HG03520 (cell line): Measurements from ENCODE around the gene NPAS3.

Experiments
- ATAC-seq: cut with Tn5 transposase; IDR thresholded peaks from one replicate; pipeline ENCODE4 v1.9.1; 2021; ENCODE audit warnings: mild to moderate bottlenecking, moderate library complexity; ENCODE audit not compliant: unreplicated experiment

The NPAS3 gene

DNA sequence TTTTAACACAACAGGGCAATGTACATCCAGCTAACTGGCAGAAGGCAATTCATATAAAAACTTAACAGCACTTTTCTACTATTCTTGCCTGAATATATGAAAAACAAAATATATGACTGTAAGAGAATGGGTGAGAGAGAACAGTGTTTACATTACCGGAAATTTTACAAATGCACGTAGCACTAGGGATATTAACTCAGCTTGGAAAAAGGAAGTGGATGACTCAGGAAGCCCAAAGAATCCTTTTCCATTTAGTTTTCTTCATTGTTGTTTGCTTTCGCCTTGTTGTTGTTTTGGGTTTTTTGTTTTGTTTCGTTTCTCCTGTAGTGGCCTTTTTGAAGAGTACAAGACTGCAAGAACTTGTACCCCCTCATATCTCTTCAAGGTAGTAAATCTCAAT is 716.7 kb downstream of the NPAS3 start:
- ATAC-seq = no peak

DNA sequence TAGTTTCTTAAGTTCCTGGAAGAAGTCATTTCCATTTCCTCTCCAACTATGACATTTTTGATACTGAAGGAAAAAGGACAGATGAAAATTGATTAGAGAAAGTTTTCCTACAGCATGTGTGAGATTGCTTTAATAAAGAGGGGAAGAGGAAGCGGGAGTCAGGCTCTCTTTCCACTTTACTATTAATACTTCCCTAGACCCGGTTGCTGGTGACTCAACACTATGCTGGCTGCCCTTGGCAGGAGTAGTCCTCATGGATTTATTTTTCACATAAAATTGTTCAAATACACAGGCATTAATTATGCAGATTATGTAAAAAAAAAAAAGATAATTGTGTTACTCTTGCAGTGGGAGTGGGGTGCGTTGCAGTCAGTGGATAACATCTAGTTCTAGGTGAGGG is 718.8 kb downstream of the NPAS3 start:
- ATAC-seq = no peak

DNA sequence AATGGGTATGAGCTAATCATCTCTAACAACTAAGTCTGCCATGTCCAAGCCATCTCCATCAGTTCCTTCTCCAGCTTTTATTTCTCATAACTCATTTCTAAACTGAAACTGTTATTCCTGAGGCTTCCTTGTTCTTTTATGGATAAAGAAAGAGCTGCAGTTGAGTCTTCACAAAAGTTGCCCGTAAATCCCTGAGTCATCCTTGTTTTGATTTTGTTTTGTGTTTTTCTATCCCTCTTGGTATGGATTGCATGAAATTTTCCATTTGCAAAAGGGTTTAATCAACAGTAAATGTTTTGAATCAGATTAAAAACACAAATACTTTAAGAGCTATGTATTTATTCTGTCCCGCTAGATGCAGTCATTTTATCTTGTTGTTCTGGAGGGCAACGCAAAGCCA is 721.6 kb downstream of the NPAS3 start:
- ATAC-seq = no peak

DNA sequence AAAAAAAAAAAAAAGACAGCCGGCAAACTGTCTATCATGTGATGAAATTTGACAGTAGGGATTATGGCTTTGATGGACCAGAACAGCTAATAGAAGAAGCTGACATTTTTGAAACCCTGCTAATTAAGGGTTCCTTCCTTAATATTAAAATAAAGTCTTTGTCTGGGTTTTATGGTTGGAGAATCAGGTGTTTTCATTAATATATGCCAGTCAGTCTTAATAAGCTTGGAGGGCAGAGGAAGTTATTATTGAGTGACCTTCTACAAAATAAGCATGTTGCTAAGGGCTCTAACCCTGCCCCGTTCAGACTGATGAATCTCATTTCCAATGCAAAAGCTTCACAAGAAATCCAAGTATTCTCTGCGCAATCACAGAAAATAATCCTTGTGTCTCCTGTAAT is 722.4 kb downstream of the NPAS3 start:
- ATAC-seq = no peak

DNA sequence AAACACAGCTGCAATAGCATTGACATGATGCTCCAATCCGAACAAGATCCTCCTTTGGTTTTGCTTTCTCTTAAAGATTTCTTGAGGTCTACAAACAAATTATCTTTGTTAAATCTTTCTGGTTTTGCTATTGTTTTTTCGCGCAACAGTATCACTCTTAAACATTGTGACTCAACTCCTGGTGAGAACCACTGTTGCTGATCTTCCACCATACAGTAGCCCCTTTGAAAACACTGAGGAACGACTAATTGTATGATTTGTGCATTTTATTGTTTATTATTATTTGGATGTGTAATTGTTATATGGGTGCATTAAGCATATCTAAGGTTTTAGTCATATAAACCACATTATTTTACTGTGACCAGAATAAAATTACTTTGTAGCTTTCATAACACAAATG is 729.4 kb downstream of the NPAS3 start:
- ATAC-seq = no peak

DNA sequence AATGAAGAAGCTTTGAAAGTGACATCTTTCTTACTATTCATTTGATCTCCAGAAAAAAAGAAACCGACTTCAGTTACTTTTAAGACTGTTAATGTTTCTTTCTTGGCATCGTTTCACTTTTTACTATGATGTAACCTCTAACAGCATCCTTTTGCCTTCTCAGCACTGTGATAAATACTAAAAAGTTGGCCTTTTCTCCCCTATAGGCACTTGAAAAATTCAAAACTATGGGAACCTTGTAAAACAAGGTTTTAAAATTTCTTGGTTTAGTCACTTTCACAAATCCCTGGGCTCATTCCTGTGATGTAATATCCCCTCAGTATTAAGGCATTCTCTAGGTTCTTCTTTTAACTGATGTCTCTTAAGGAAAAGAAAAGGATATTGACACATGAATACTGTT is 730.4 kb downstream of the NPAS3 start:
- no peak for ATAC-seq

DNA sequence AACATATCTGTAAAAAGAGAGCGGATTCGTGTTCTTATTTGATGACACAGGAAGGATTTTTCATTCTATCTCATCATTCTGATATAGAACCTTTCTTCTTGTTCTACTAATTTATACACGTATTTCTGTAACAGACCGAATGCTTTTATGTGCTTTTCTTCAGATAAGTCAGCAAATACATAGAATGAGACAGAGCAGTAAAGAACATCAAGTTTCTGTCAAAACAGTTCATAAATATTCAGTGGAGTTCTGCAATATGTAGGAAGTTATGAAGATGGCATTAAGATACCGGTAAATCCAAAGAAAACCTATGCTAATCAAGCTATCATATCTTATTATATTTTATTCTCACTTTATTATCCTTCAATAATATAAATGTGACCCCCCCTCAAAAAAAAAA is 731.6 kb downstream of the NPAS3 start:
- ATAC-seq = no peak

DNA sequence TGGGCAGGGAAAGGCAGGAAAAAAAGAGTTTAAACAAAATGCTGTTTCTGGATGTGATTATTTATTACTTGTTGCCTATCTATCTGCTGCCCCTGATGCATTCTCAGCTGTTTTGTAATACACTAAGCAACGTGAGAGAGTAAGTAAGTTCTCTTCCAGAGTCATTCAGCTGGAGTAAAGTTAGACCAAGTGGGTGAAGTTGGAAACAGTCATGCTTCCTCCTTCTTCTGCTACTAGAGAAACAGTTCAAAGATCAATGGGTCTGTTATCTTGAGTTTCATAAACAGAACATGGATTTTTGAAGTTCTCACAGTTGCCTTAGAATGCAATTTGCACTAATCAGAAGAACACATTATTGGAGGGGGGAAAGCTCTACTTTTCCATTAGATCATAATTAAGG is 732.9 kb downstream of the NPAS3 start:
- ATAC-seq = no peak

DNA sequence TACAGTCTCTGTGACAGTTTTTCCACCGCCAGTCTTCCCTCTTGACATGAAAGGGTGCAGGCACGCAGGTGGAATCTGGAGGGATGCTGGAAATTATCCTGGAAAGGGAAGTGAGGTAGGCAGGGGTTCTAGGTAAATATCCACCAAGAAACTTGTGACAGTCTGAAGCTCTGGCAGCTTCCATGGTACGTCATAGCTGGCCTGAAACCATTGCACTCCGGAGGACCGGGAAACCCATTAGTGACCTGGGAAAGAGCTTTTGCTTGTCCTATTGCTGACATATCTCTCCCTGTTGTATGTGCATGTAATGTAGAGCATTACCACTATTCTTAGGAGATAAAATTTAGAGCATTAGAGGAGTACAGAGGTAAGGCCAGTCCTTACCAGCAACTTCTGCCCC is 736.2 kb downstream of the NPAS3 start:
- no peak for ATAC-seq

DNA sequence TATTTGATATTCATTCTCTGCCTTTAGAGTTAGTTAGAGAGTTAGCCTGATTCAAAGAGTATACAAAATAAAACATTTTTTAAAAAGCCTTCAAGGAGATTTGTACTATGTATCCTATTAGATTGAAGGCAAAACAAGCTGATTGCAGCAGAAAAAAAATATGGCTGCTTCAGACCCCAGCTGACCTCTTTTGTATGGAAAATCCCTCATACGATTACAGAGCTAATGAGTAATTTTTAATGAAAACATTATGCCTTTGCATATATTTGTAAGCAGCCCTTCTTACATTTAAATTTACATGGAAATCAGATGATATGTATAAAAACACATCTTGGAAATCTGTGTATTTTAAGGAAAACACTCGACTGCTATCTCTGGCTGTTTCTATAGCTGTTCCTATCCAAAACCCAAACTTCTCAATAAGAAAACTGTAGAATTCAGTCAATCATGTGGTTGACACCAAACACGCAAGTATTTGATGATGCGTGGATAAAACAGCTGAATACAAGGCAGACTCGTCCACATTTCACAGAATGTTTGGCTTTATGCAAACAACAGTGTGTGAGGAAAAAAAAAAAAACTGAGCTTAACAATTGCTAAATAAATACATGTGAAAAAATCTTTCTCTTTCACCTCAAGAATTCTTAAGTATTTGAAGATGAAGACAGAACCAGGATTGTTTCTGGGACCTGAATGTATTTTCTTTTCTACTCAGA is 736.9 kb downstream of the NPAS3 start:
- ATAC-seq = no peak

DNA sequence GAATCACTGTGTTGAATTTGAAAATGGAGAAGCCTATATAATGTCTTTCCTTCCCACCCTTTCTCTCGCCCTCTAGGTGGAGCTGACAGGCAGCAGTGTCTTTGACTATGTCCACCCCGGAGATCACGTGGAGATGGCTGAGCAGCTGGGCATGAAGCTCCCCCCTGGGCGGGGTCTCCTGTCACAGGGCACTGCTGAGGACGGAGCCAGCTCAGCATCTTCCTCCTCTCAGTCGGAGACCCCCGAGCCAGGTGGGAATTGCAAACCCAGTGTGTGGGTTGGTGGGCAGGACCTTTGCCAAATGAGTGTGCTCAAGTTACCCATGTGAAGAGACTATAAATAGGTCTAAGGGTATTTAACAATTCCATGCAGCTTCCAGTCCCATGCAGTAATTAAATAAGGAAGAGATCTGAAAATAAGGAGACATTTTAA is 737.5 kb downstream of the NPAS3 start:
- no peak for ATAC-seq

DNA sequence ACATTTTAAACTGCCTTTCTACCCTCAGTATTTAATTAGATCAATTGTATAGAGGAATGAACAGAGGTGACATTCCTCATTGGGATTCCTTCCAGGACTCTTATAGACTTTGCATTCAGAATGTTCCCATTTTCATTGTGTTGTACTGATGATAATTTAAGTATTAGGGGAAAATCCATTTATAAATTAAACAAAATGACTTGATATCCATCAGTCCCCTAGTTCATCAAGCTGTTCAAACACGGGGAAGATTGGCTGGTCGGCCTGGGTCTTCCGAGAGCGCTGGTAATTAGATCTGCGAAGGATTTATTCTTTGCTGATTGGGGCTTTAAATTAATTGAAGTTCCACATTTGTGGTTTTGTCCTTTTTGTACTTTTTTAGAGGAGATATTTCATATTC is 738.2 kb downstream of the NPAS3 start:
- ATAC-seq = no peak

DNA sequence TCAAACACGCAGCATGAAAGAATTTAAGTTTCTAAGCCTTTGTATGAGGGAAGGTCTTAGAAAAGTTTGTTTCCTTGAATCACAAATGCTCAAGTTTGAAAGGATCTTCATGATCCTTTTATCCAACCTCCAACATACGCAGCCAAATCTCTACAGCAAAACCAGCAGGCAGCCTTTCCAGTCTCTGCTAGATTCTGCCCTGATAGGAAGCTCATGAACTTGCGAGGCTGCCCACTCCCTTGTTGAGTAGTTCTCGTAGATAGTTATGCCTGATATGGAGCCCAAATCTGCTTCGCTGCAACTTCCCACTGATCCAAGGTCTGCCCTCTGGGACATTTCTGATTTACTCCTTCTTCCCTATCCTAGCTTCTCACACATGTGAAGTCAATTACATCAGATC is 739.3 kb downstream of the NPAS3 start:
- no peak for ATAC-seq

DNA sequence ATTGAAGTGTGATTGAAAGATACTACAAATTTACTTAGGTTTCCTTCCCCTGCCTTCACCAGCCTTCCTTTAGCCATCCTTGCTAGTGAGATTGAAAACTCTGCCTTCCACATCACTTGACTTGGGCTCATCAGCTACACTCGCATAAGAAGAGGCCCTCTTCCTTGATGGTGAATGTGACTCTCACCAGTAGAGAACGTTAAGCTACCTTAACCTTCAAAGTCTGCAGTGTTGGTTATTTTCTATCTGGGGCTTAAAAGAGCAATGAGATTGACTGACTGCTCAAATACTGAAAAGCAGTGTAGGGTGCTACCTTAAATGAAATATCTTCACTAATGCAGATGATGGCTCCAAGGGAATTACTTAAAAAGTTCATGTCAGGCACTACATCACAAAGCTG is 740.3 kb downstream of the NPAS3 start:
- ATAC-seq = no peak

DNA sequence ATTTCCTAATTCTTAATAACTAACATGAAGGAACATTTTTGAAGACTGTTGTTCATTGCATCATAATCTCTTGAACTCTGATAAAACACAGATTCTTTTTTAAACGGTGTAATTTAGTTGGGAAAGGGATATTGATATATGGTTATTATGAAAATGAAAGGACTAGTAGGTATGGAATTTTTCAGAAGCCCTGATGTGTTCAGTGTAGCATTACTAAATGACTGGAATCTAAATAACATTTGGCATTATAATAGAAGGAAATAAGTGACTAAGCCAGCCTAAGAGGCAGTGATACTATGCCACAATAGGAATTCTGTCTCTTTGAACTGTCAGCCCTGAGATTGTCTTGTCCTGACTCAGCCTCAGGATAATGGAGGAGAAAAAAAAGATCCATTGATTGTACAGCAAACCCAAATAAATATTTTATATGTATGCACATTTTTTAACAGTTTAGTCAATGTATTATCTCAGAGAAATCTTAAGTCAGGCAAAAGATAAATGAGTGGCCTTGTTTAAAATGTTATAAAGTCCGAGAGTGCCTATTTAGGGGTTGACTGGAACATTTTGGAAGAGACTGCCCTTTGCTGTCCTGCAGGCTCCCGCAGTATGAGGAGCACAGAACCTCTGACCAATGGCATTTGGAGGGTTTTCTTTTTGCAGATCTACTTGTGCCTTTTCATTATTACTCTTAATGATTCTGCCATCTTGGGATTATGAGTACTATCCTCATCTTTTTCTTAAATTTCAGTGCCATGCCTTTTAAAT is 741.0 kb downstream of the NPAS3 start:
- no peak for ATAC-seq

DNA sequence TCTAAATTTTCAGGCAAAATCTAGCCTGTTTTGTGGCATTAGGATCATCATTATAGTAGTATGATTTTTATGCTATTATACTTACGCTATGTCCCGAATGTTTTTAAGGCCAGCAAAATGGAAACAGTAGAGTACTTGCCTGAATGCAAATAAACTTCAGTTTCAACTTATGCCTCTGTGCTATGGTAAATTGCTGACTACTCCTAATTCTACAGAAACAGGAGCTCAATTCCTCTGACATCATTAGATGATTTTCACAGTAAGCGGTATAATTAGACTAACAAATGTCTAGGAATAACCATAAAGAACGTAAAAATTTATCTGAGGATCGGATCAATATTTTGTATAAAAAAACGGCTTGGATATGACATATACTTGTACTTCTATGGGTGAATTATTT is 742.2 kb downstream of the NPAS3 start:
- no peak for ATAC-seq

DNA sequence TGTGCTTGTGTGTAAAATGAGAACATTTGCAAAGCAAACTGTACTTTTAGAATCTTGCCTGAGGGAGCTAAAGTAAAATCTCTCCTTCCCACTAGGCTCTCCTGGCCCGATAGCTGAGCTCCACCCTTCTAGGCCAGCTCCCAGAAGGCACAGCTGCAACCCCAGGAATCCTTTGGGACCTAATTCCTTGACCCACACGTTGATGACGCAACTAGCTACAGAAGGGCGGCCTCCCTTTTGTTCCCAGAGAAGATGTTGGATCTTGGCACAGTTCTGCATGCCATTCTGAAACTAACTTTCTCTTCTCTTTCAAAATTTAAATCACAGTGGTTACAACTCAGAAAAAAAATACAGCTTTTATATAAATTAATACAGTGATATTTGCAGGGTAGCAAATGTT is 744.1 kb downstream of the NPAS3 start:
- no peak for ATAC-seq

DNA sequence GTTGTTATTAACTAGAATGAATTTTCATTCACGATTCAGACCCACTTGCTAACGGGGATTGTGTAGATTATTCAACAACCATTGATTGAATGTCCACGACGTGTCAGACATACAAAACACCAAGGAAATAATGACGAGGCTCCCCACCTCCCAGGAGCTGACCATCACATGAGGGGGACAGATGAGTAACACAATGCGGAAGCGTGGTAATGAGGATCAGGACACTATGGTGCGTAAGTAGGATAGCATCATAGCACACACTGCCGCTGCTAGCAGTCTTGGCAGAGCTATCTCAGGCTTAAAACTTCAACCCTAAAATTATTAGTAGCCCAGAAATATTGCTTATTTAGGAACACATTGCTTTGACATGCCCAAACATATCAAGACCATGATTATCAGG is 746.3 kb downstream of the NPAS3 start:
- no peak for ATAC-seq

DNA sequence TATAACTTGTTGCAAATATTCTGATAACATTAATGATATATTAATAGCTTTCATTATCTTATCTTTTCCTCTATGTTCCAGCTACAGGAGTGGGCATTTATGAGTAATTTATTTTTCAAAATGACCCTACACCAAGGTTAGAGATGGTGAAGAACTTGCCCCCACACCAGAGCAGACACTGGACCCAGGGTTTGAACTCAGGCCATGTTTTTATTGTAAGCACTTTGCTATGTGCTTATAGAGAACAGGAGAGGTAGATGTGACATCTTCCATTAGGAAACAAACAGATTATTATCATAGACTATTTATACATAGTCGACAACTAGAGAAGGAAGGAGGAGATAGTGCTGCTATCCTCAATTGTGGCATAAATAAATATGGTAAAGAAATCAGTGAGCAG is 747.0 kb downstream of the NPAS3 start:
- no peak for ATAC-seq

DNA sequence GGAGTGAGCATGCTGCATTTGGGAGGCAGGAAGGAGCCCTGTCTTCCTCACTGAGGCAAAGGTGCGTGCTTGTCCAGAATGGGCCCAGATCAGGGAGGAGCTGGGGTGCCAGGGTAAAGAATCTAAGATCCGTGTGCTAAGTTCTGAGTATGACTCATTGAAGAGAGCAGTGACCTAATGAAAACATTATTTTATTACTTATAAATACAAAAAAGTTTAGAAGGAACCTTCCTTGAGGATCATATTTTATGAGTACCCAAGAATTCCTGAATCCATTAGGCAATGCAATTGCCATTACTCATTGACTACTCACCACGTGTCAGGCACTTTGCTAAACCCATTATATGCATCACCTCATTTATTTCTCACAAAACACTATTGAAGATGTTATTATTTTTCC is 747.5 kb downstream of the NPAS3 start:
- no peak for ATAC-seq

DNA sequence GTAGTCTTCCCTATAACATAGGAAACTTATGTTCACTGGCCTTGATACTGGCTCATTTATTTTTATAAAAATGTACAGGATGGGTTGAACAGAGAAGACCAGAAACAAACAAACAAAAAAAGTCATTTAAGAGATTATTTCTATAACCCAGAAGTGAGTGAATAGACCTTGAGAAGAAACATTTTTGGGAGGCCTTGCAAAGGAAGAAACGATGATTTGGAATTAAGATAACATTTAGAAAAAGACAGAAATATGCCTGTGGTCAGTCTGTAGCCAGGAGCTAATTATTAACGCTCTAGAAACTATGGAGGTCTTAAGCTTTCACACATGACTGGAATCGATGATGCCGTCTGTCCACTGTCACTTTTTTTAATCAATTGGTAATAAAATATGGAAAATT is 748.2 kb downstream of the NPAS3 start:
- ATAC-seq = no peak

DNA sequence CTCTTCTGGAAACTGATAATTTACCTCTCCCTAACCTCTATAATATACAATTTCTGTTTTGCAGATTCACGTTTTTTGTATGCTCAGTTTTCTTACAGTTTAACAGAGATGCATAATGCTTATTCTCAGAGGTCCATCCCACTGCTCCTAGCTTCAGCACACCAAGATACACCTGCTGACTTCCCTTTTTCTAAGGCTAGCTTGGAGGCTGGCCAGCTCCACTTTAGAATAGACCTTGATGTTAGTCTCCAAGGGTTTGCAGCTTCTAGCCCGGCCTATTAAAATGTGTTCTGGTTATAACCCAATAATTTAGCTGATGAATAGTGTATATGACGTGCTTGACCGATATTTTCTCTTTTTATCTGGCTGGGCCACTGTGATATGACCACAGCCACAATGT is 751.0 kb downstream of the NPAS3 start:
- ATAC-seq = no peak

DNA sequence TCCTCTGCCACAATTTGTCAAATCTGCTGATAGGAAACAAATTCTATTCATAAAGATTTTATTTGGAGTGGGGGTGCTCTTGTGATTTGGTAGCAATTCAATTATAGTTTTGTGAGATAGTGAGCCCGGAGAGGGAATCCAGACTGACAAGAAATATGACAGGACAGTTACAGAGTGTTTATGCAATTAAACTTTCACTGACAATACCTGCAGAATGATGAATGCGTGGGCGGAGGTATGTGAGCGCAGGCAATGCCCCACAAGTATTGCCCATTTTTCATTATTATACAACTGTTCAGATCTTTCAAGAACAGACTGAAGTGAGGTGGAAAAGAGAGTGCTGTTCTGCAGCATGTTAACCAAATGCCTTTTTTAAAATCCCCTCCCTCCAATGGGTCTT is 753.2 kb downstream of the NPAS3 start:
- no peak for ATAC-seq
